AG09319 (cell line): ENCODE results near the gene PDS5A.
"Not testable (repeated sequence)": the region's sequence is repeated elsewhere in the genome, so short reads cannot be mapped to it uniquely, and the experiment has no call there.

Experiments
- DNase-seq: peaks from one replicate; pipeline ENCODE4 v3.0.0-alpha.2; 2010; ENCODE audit warnings: low read depth; ENCODE audit errors: extremely low read depth
- CTCF ChIP-seq: IDR thresholded peaks from 2 replicates; pipeline ENCODE4 v1.5.1; 2011; ENCODE audit warnings: low read depth, mild to moderate bottlenecking, inconsistent platforms, low read length, moderate library complexity

PDS5A gene

GRCh38 chr4:39908284-39908683 is 69.4 kb downstream of the PDS5A start:
- DNase-seq = no peak
- no peak for TF ChIP-seq CTCF

- DNase-seq = no peak
These were observed 72.1 kb downstream of the PDS5A start for GRCh38 chr4:39905656-39906055.

GRCh38 chr4:39905019-39905418 is 72.7 kb downstream of the PDS5A start:
- DNase-seq = not testable (repeated sequence)

More at GRCh38 chr4:39905656-39906055, 72.1 kb downstream of the PDS5A start:
- no peak for TF ChIP-seq CTCF

GRCh38 chr4:39900966-39901365 is 76.7 kb downstream of the PDS5A start:
- no peak for TF ChIP-seq CTCF
- DNase-seq = no peak

GRCh38 chr4:39899291-39899690 is 78.4 kb downstream of the PDS5A start:
- no peak for TF ChIP-seq CTCF

GRCh38 chr4:39898015-39898414 is 79.7 kb downstream of the PDS5A start:
- no peak for TF ChIP-seq CTCF
- no peak for DNase-seq

More at GRCh38 chr4:39899291-39899690, 78.4 kb downstream of the PDS5A start:
- DNase-seq = no peak

GRCh38 chr4:39893693-39894072 is 84.0 kb downstream of the PDS5A start:
- TF ChIP-seq CTCF = no peak
- no peak for DNase-seq

GRCh38 chr4:39892988-39893692 is 84.6 kb downstream of the PDS5A start:
- no peak for DNase-seq
- no peak for TF ChIP-seq CTCF
